A673 (cell line): ENCODE measurements around the gene RAD50.

Experiments
- CTCF ChIP-seq: fragments of 300-800, 200-600 bp; sonication (generic); conservative IDR thresholded peaks from 2 replicates; pipeline ENCODE4 v1.5.1; 2017; ENCODE audit warnings: low read depth, mild to moderate bottlenecking, antibody characterized with exemption, low read length, moderate library complexity, mixed read lengths
- EZH2 ChIP-seq: fragments of 200-600 bp; sonication (generic); IDR thresholded peaks from 2 replicates; pipeline ENCODE4 v1.6.1; 2017; ENCODE audit warnings: borderline replicate concordance, low read depth, mild to moderate bottlenecking, mixed read lengths, antibody characterized with exemption, low read length; ENCODE audit not compliant: poor library complexity, severe bottlenecking

- TF ChIP-seq CTCF (no peak), EZH2 (no peak)
These were observed 135.8 kb downstream of the RAD50 start for GRCh38 chr5:132692632-132692967.
